ENCODE measurements around the gene GKN1.

DNA sequence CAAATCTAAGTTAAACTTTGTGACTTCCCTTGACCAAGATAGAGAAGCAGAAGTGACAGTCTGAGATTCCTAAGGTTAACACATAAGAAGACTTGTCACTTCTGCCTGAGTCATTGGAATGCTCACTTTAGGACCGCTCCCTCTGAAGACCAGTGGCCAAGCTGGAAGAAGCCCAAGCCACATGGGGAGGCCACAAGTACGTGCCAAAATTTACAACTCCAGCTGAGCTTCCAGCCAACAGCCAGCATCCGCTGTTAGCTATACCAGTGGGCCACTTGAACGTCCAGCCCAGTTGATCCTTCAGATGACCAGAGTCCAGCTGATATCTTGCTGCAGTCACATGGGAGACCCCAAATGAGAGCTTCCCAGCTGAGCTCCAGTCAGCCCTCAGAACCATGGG lies 20.4 kb downstream of the GKN1 start:
- TF ChIP-seq, protein P1, sequence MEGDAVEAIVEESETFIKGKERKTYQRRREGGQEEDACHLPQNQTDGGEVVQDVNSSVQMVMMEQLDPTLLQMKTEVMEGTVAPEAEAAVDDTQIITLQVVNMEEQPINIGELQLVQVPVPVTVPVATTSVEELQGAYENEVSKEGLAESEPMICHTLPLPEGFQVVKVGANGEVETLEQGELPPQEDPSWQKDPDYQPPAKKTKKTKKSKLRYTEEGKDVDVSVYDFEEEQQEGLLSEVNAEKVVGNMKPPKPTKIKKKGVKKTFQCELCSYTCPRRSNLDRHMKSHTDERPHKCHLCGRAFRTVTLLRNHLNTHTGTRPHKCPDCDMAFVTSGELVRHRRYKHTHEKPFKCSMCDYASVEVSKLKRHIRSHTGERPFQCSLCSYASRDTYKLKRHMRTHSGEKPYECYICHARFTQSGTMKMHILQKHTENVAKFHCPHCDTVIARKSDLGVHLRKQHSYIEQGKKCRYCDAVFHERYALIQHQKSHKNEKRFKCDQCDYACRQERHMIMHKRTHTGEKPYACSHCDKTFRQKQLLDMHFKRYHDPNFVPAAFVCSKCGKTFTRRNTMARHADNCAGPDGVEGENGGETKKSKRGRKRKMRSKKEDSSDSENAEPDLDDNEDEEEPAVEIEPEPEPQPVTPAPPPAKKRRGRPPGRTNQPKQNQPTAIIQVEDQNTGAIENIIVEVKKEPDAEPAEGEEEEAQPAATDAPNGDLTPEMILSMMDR (IDR thresholded peaks at IDR 0.05) = no peak
- TF ChIP-seq POLR2A (IDR thresholded peaks at IDR 0.05) = no peak
